ENCODE measurements around the gene TENM4.

GRCh38 chr11:79325851-79326250 is 115.0 kb downstream of the TENM4 start:
- TF ChIP-seq ZNF792 (CRISPR knock-in tag; IDR thresholded peaks at IDR 0.05) (no peak), ZFYVE20 (CRISPR knock-in tag; IDR thresholded peaks at IDR 0.05; ENCODE audit: borderline replicate concordance, low read depth) (no peak), HMG20A (CRISPR knock-in tag; IDR thresholded peaks at IDR 0.05; ENCODE audit: borderline replicate concordance) (no peak), ZNF431 (CRISPR knock-in tag; IDR thresholded peaks at IDR 0.05; ENCODE audit: borderline replicate concordance, low read depth) (no peak), ZNF296 (CRISPR knock-in tag; conservative IDR thresholded peaks at IDR 0.05) (no peak), USF2 (IDR thresholded peaks at IDR 0.05; ENCODE audit: low read depth, low read length) (no peak), USF2 (CRISPR knock-in tag; IDR thresholded peaks at IDR 0.05; ENCODE audit: borderline replicate concordance) (no peak)
- TF ChIP-seq, protein P1, sequence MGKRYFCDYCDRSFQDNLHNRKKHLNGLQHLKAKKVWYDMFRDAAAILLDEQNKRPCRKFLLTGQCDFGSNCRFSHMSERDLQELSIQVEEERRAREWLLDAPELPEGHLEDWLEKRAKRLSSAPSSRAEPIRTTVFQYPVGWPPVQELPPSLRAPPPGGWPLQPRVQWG (CRISPR knock-in tag; IDR thresholded peaks at IDR 0.05; ENCODE audit: borderline replicate concordance, low read depth): no peak

All from HepG2 (cell line).